ENCODE measurements around the gene SP1.

SP1 gene

DNA sequence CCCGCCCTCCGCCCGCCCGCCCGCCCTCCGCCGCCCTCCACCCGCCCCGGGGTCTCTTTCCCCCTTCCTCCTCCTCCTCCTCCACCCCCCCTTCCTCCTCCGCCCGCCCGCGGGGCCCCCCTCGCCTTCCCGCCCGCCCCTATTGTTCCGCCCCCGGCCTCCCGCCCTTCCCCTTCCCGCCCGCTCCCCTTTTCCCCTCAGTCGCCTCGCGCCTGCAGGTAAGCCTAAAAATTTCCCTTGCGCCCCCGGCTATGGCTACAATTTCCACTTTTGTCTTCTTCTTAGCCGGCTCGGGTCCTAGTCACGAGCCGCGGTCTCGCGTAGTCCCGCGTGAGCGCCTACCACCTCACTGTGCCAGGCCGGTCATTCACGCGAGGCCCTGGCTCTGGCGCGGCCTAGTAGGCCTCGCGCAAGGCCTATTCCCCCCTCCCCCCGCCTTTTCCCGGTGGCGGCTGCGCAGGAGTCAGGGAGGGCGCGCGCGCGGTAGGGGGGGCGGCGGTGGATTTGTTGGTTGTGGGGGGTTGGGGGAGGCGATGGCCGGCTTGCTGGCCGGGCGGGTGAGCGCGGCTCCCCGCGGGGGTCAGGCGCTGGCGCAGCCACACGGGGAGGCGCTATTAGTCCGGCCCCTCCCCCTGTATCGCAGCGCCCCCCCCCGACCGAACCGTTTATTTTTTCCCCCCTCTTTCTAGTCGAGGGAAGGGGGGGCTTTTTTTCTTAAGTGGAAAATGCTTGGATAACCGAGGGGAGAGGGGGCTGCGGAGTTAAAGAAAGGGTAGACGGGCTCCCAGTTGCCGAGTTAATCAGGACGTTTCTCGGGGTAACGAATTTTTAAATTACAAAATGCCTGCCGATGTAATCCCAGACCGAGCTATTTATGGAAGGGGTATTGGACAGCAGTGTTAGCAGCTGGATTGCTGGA, 72.4 kb downstream of the SP1 start:
- DNase-seq, result no peak

DNA sequence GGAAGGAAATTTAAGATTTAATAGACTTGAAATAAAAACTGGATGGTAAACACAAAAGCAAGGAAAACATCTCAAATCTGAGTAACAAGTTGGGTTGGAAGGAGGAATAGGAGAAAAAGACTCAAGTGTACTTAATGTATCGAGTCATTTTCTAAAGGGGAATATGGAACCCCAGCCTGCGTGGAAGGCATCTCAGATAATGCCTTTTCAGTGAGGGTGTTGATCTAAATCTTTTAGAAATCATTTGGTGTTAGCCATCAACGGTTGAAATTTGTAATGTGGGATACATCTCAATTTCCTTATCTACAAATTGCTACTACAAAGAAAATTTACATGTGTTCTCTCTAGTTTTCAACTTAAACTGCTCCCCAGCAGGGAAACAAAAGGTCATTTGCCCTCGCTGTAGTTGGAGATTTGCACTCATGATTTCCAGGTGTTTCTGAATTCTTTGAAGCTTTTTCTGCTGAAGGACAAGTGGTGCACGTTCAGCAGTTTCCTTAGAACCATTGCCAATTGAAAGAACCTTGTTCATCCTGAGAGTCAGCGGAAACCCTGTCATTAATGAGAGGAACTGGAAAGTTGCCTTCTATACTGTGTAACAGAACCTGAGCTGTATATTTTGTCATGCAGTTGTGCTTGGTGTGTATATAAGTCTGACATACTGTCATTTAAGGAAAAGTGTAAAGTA, 74.1 kb downstream of the SP1 start:
- DNase-seq, result no peak

DNA sequence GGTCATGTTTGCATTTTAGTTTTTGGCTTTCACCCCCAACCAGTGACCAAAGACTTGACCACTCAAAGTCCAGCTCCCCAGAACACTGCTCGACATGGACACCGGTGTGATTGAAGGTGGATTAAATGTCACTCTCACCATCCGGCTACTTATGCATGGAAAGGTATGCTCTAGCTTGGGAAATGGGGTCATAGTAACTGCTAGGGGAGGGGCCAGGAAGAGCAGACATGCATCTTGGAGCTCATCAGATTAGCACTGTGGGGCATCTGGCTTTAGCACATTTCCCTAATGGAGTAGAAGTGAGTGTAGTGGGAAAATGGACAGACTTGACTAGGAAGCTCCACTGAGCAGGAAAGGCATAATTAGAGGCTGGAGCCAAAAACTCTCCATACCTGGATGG, 74.7 kb downstream of the SP1 start:
- DNase-seq, result no peak

DNA sequence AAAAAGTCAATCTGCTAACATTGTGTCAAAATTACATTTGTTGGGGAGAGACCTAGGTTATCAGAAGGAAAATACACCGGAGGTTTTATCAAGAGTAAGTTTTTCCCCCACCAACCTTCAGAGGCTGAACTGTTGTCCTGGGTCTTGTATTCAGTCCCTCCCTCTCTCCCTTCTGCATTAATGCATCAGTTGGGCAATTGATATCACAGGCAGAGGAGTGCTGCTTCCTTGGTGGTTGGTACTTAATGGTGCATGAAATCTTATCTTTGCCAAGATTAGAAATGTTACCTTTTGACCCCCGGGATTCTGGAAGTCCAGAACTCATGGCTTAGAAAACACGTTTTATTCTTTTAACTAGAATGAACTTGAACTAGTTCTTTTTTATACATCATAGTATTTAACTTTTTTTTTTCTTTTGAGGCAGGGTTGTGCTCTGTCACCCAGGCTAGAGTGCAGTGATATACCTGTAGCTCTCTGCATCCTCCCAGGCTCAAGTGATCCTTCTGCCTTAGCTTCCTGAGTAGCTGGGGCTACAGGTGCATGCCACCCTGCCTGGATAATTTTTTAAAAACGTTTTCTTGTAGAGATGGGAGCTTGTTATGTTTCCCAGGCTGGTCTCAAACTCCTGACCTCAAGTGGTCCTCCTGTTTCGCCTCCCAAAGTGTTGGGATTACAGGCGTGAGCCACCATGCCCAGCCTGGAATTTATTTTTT, 76.8 kb downstream of the SP1 start:
- no peak for DNase-seq

DNA sequence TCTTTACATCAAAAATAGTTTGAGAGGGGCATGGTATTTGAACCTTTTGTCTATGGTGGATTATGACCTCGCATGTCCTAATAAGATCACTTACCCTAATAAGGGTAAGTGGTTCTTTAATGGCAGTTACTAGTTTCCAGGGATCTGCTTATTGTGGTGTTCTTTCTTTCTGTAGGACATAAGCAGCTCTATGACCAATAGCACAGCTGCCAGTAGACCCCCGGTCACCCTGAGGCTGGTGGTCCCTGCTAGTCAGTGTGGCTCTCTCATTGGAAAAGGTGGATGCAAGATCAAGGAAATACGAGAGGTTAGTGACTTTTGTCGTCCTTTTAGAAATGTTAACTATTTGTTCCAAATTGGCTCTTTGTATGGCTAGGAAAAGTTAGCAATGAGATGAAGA, 79.1 kb downstream of the SP1 start:
- DNase-seq, result no peak

DNA sequence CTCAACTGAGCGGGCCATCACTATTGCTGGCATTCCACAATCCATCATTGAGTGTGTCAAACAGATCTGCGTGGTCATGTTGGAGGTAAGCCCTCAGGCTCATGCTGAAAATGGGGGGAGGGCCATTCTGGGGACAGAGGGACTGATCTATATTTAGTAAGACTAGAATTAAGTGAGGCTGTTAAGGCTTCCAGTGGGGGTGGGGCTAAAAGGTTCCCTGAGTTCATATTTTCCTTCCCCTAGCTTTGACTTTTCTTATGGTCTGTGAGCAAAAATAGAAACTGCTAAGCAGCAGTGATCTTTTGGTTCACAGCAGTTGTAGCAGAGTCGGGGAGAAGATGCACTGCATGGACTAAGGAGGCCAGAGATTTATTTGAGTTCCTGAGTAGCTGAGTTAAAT, 81.1 kb downstream of the SP1 start:
- no peak for DNase-seq

DNA sequence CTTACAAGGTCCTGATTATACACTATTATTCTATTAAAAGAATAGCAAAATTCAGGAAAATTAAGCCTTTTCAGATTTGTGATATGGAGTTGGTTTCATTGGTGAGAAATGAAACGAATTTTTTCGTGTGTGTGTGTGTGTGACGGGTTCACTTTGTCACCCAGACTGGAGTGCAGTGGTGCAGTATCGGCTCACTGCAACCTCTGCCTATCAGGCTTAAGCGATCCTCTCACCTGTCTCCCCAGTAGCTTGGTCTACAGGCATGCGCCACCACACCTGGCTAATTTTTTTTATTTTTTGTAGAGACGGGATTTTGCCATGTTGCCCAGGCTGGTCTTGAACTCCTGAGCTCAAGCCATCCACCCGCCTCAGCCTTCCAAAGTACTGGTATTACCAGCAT, 81.6 kb downstream of the SP1 start:
- DNase-seq, result no peak

DNA sequence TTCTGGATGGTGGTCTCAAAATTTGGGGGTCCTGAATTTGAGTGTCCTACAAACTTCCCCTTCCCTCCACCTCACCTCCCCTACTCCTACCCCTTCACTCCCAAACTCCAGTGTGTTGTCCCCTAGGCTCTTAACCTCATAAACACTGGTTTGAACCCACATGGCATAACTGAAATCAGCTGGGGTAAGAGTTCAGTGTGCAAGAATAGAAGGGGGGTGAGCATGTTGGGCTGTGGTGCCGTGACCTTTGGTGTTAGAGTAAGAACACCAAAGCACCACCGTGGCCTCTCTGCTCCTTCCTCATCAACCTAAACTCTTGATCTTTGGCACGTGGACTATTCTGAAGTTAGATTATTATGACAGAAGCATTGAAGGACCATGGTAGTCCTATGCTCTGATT, 83.0 kb downstream of the SP1 start:
- no peak for DNase-seq

DNA sequence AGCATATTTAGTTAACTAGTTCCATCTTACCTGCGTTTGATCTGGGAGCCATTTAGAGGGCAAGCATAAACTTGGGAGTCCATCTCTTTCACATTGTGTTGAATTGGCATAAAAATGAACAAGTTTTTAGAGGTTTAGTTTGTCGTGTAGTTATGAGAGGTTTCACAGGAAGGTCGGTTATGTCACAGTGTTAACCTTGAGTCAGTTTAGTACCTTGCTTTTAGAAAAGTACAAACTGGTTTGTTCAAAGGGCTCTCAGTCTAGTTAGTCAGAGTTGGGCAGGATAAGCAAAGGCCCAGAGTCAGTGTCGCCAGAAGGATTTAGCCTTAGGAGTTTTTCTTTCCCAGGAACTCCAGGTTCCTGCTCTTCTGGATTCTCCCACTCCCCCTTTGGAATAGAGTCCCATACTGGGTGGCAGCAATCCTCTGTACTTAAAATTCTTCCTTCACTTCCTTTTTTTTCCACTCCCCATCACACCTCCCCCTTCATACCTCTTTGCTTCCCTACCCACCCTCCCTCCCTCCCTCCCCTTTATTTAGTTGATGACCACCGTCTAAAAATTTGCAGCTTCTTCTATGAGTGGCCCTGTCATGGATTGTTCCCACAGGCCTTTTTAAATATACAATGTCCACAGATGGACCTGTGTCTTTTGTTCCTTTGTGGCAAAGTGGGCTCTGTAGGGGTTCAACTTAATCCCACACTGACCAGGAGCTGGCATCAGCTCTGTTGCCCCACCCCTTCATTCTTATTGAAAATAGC, 84.0 kb downstream of the SP1 start:
- no peak for DNase-seq

DNA sequence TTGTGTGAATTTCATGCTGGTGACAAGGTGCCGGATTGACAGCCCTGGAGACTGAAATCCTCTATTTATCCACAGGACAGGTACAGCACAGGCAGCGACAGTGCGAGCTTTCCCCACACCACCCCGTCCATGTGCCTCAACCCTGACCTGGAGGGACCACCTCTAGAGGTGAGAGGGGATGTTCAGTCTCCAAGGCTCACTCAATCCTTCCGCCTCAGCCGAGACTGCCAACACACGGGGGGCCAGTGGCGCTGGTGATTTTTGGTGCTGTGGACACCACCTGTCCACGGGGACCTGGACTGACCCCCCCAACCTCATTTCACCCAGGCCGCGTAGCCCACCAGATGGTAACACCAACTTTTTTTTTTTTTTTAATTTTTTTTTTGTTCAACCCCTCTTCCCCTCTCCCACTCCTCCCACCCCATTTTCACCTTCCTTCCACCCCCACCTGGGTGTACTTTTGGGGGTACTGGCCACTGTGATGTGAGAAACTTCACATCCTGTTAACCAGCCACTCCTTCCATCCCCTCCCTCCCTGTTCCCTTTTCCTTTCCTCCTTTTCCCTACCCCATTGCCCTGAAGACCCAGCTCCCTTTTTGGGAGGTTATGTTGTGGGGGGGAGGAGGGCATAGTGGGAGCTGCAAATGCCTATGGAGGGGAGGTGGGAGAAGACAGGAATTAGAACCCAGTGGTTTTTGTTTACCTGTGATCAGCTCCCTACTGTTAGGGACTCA, 84.9 kb downstream of the SP1 start:
- no peak for DNase-seq

DNA sequence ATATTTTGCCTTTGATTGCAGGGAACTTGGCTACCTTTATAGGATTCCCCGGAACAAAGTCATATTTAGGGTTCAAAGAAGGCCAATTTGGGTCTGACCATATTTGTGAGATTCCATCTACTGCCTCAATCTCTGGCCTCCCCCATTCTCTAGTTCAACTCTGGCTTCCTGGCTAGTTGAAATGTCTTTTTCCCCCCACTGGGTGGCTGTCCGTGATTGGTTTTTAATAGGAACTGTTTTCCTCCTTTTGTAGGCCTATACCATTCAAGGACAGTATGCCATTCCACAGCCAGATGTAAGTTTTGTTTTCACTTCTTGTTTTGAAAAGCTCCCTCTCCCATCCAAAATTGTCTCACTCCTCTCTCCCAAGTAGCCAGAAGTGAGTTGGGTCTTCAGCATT, 85.7 kb downstream of the SP1 start:
- DNase-seq, result no peak
